HepG2 (cell line): ENCODE measurements around the gene CYB5D1. TPM values are rescaled to one million over a fixed set of nuclear protein-coding genes. Genes with fewer than 3 reads are reported as not detected.

Experiments used
- AGO1 ChIP-seq: fragments of 200-400 bp; formaldehyde crosslinking; IDR thresholded peaks from 2 replicates; pipeline ENCODE4 v1.6.1; 2017; ENCODE audit warnings: mild to moderate bottlenecking, low read depth, low read length, moderate library complexity; ENCODE audit not compliant: poor library complexity, severe bottlenecking
- TOPORS ChIP-seq: sonication (generic); formaldehyde crosslinking; IDR thresholded peaks from 2 replicates; pipeline ENCODE4 v1.8.0; 2023; ENCODE audit warnings: mild to moderate bottlenecking, missing genetic modification reagents
- ZNF331 ChIP-seq: sonication (generic); formaldehyde crosslinking; IDR thresholded peaks from 2 replicates; pipeline ENCODE4 v1.4.0; 2020; ENCODE audit warnings: missing genetic modification reagents
- polyA plus RNA-seq, 8 experiments: library from polyadenylated mRNA; depleted of rRNA in 3 of 8; stranded (reverse) in 7 of 8; unstranded in 1 of 8; fragments of >200 nt; fragmentation: Illumina TruSeq in 4 of 8; extraction: Trizol in 4 of 8; gene quantifications; 2 replicates each; pipeline versions ENCODE4 v1.2.1 to v1.2.3, GENCODE V29; 2011 to 2016; ENCODE audit warnings: low read depth in 4 of 8, missing spikeins in 1 of 8, mixed read lengths in 1 of 8; ENCODE audit not compliant: insufficient read depth in 1 of 8
- total RNA-seq, 5 experiments: library from RNA; depleted of rRNA; stranded (reverse); fragments of >200 nt; fragmentation: Illumina TruSeq; extraction: Trizol; gene quantifications; 2 replicates each; pipeline ENCODE4 v1.2.3, GENCODE V29; 2016; ENCODE audit warnings: low read depth in 1 of 5
- TF ChIP-seq, protein P1 (sequence below): sonication (generic); formaldehyde crosslinking; IDR thresholded peaks from 2 replicates; pipeline ENCODE4 v1.4.0; 2020; ENCODE audit warnings: low read depth, missing genetic modification reagents
- TF ChIP-seq, protein P2 (sequence below), 2 experiments: sonication (generic) in 1 of 2; formaldehyde crosslinking in 1 of 2; IDR thresholded peaks; 2 replicates each; pipeline versions ENCODE4 v1.4.0 to v1.6.1; 2018 to 2020; ENCODE audit warnings: missing genetic modification reagents in 2 of 2, borderline replicate concordance in 1 of 2, low read depth in 1 of 2, mild to moderate bottlenecking in 1 of 2, missing biosample characterization in 1 of 2

Gene CYB5D1
- total and polyA plus RNA-seq, 2 of the 13 experiments (the other 11 are each of a cell fraction or from before 2014, with no cell fraction given), result 8.9 to 17.0 TPM

GRCh38 chr17:7832431-7832830 is 25.4 kb upstream of the CYB5D1 start (continued):
- TF ChIP-seq, protein P1, sequence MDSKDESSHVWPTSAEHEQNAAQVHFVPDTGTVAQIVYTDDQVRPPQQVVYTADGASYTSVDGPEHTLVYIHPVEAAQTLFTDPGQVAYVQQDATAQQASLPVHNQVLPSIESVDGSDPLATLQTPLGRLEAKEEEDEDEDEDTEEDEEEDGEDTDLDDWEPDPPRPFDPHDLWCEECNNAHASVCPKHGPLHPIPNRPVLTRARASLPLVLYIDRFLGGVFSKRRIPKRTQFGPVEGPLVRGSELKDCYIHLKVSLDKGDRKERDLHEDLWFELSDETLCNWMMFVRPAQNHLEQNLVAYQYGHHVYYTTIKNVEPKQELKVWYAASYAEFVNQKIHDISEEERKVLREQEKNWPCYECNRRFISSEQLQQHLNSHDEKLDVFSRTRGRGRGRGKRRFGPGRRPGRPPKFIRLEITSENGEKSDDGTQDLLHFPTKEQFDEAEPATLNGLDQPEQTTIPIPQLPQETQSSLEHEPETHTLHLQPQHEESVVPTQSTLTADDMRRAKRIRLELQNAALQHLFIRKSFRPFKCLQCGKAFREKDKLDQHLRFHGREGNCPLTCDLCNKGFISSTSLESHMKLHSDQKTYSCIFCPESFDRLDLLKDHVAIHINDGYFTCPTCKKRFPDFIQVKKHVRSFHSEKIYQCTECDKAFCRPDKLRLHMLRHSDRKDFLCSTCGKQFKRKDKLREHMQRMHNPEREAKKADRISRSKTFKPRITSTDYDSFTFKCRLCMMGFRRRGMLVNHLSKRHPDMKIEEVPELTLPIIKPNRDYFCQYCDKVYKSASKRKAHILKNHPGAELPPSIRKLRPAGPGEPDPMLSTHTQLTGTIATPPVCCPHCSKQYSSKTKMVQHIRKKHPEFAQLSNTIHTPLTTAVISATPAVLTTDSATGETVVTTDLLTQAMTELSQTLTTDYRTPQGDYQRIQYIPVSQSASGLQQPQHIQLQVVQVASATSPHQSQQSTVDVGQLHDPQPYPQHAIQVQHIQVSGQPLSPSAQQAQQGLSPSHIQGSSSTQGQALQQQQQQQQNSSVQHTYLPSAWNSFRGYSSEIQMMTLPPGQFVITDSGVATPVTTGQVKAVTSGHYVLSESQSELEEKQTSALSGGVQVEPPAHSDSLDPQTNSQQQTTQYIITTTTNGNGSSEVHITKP (CRISPR knock-in tag), result peak; percentile 87
- no peak for TF ChIP-seq ZNF331 (CRISPR knock-in tag)
- TF ChIP-seq, protein P2, sequence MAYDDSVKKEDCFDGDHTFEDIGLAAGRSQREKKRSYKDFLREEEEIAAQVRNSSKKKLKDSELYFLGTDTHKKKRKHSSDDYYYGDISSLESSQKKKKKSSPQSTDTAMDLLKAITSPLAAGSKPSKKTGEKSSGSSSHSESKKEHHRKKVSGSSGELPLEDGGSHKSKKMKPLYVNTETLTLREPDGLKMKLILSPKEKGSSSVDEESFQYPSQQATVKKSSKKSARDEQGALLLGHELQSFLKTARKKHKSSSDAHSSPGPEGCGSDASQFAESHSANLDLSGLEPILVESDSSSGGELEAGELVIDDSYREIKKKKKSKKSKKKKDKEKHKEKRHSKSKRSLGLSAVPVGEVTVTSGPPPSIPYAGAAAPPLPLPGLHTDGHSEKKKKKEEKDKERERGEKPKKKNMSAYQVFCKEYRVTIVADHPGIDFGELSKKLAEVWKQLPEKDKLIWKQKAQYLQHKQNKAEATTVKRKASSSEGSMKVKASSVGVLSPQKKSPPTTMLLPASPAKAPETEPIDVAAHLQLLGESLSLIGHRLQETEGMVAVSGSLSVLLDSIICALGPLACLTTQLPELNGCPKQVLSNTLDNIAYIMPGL (CRISPR knock-in tag; IDR thresholded peaks at IDR 0.05; ENCODE audit: borderline replicate concordance in 1 of 2, low read depth in 1 of 2), result 0 out of 4 replicates have a peak, but pooled peaks of 1 of the 2 experiments have one; percentile 19
- TF ChIP-seq AGO1, result peak; percentile 23
- no peak for TF ChIP-seq TOPORS (CRISPR knock-in tag)
